AG08395 (cell line): ENCODE data around the gene MAGEB2.
"Not testable (repeated sequence)": the region's sequence is repeated elsewhere in the genome, so short reads cannot be mapped to it uniquely, and the experiment has no call there.

Experiments used
- DNase-seq: peaks from one replicate; pipeline ENCODE4 v3.0.0; 2012; ENCODE audit warnings: mixed read lengths, low spot score

MAGEB2 gene, protein sequence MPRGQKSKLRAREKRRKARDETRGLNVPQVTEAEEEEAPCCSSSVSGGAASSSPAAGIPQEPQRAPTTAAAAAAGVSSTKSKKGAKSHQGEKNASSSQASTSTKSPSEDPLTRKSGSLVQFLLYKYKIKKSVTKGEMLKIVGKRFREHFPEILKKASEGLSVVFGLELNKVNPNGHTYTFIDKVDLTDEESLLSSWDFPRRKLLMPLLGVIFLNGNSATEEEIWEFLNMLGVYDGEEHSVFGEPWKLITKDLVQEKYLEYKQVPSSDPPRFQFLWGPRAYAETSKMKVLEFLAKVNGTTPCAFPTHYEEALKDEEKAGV

GRCh38 chrX:30215357-30215843 is at the start of gene MAGEB2:
TSS of gene MAGEB2 (plus strand) at chrX:30215563. CDS start at chrX:30218581, 3,018 bp downstream.
- DNase-seq: no peak

GRCh38 chrX:30170900-30171299 is 44.5 kb upstream of the MAGEB2 start:
- no peak for DNase-seq

GRCh38 chrX:30181353-30181752 is 34.0 kb upstream of the MAGEB2 start:
- no peak for DNase-seq

DNA sequence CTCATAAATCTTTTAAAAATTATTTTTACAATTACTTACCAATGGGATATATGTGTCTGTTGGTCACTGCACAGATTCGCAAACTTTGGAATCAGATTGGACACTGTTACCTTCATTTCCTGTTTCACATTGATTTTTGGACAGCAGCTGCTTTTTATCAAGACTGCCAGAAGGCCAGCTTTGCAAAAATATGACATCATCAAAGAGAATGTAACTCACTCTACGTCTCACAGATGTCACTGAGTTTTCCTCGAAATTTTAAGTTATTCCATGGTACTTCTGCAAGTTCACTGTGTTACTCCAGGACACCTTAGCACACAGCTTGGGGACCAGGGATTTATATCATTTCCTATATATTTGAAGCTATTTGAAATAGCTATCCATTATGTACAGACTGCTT is 31.8 kb upstream of the MAGEB2 start:
- no peak for DNase-seq

DNA sequence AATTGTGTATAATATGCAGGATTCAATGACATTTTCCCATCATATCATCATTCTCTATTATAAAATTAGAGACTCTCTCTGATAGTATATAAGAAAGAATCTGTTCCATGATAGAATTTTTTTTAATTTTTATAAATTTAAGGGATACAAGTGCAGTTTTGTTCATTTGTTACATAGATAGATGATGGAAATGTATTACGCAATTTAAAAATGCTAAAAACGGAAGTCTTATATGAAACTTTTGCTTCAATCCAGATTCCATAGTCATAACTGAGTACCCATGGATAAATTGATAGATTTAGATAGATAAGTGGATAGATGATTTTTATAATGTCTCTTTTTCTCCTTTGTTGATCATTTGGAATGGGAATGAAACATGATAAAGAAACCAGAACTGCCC is 24.9 kb upstream of the MAGEB2 start:
- DNase-seq: no peak

DNA sequence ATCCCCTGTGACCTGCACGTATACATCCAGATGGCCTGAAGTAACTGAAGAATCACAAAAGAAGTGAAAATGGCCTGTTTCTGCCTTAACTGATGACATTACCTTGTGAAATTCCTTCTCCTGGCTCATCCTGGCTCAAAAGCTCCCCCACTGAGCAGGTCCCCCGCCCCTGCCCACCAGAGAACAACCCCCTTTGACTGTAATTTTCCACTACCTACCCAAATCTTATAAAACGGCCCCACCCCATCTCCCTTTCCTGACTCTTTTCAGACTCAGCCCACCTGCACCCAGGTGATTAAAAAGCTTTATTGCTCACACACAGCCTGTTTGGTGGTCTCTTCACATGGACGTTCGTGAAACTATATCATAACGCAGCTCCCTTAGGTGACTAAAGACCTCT is 21.5 kb upstream of the MAGEB2 start:
- not testable (repeated sequence) for DNase-seq

- peak; percentile 13 for DNase-seq
Measured at GRCh38 chrX:30196322-30196721, 19.0 kb upstream of the MAGEB2 start.

GRCh38 chrX:30212172-30212571 is 3.2 kb upstream of the MAGEB2 start:
- no peak for DNase-seq

DNA sequence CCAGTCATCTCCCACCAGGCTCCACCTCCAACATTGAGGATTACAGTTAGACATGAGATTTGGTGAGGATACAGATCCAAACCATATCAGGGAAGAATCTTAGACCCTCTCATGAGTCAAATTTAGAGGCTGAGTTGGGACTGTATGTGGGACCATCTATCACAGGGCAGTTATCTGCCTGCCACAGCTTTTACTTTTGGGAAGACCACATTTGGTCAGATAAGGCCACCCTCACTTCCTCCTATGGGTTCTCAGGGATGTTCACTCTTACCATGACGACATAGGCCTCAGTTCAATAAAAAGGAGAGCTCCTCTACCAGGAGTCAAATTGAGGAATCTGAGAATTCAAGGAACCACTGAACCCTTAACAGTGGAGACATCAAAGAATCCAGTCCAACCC is 2.1 kb downstream of the MAGEB2 start:
- DNase-seq: no peak

DNA sequence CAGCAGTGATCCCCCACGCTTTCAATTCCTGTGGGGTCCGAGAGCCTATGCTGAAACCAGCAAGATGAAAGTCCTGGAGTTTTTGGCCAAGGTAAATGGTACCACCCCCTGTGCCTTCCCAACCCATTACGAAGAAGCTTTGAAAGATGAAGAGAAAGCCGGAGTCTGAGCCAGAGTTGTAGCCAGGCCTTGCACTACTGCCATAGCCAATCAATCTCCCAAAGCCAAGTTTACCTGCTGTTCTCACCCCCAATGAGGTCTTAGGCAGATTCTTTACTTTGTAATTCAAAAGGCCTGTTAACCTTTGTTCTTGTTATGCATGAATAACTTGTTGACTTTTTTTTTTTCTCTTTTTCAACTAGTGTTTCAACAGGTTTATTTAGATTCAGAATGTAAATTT is 4.0 kb downstream of the MAGEB2 start:
- no peak for DNase-seq

GRCh38 chrX:30220661-30221060 is 5.3 kb downstream of the MAGEB2 start:
- no peak for DNase-seq

GRCh38 chrX:30224536-30224935 is 9.2 kb downstream of the MAGEB2 start:
- no peak for DNase-seq

DNA sequence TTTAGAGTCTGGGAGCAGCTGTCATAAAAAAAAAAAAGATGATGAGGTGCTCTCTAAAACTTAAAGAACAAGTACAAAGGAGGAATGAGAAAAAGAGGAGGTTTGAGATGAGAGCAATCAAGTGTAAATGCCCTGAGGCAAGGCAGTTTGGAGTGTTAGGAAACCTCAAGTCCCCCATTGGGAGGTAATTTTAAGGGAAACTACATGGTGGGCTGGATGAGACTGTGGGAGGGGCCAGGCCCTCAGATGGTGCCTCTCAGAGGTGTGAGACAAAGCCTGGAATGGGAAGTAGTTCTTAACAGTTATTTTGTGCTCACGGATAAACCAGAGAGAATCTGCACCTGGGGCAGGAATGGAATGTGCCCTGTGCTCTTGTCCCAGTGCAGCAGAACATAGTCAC is 13.2 kb downstream of the MAGEB2 start:
- DNase-seq: no peak

DNA sequence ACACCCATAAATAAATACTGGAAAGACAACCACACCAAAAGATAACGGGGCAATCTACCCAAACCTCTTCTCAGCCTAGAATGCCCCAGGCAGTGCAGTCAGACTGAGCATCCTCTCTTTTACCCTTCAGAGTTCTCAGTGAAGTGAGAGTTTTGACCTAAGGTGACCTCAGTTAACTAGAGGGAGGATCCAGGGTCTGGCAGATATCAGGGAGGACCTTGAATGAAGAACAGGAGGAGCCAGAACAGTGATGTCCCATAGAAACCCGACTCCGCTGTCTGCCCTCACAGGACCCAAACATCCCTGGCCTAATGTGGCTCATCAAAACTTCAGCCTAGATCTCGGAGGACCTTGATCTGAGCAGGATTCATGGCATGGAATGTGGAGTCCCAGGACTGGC is 15.0 kb downstream of the MAGEB2 start, which contains the start of gene MAGEB3:
Gene MAGEB3 (plus strand): TSS at position 263 of the 400 bp plus-strand sequence. CDS start 5,268 bp downstream, outside the sequence.
- DNase-seq: no peak

- DNase-seq: no peak
Measured at GRCh38 chrX:30241724-30242415, 26.5 kb downstream of the MAGEB2 start, which contains the start of gene MAGEB4. TSS of gene MAGEB4 (plus strand) at chrX:30242000. CDS start at chrX:30242136, 136 bp downstream.

- DNase-seq: no peak
Measured at GRCh38 chrX:30246769-30247489, 31.6 kb downstream of the MAGEB2 start, which contains the start of gene MAGEB1. TSS of gene MAGEB1 (plus strand) at chrX:30247146. CDS start at chrX:30250494, 3,348 bp downstream.

DNA sequence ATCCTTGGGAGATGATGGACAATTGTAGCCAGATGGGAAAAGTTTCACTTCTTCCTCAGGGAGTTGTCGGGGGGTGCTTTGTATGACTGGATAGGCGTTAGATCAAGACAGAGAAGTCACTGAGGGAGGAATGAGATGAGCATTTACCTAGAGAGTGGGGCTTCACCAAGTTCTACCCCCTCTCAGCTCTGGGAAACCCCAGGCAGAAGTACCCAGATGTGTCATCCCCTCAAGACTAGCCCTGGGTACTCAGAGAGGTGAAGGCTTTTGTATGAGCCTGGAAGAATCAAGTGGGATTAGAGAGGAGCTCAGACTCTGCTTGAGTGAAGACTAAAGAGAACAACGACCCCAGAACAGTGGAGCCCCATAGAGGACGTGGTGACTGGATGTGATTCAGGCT is 33.5 kb downstream of the MAGEB2 start:
- no peak for DNase-seq

- no peak for DNase-seq
Measured at GRCh38 chrX:30253257-30253656, 37.9 kb downstream of the MAGEB2 start.

- no peak for DNase-seq
Measured at GRCh38 chrX:30259927-30260326, 44.6 kb downstream of the MAGEB2 start.

GRCh38 chrX:30261012-30261411 is 45.6 kb downstream of the MAGEB2 start:
- no peak for DNase-seq

DNA sequence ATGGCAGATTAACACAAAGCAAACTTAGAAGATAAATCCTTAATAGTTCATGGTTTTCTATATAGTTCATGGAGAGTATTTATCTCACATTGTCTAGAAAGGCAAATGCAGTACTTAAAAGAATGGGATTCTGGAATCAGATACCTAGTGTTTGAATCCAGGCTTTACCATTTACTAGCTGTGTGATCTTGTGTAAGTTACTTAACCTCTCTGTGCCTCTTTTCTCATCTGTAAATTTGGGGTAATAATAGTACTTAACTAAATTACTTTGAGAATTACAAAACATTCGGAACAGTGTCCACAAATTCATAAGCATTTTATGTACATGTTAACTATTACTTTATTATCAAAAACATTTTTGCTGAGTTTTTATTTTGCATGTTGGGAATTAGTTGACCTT is 47.4 kb downstream of the MAGEB2 start:
- no peak for DNase-seq
